H1 (cell line): ENCODE data around the gene LDLRAP1. TPM values are rescaled to one million over a fixed set of nuclear protein-coding genes. Genes with fewer than 3 reads are reported as not detected.

Experiments used
- CTCF ChIA-PET: fragments of 300-600 bp; sonication (Branson Sonifier 250); formaldehyde crosslinking; loops from one replicate; lab custom pipeline; 2021; ENCODE audit not compliant: partially characterized antibody; lab: Charles Lee
- POLR2A ChIA-PET: fragments of 300-600 bp; sonication (Branson Sonifier 250); formaldehyde crosslinking; loops from one replicate; lab custom pipeline; 2021; ENCODE audit warnings: inconsistent platforms; ENCODE audit not compliant: partially characterized antibody; lab: Charles Lee
- DNase-seq, 2 experiments: peaks; one replicate each; pipeline versions ENCODE4 v3.0.0 to v3.0.0-alpha.2; 2010 to 2022; ENCODE audit warnings: low spot score in 2 of 2, low read depth in 1 of 2, mixed read lengths in 1 of 2
- FAIRE-seq: peaks from 2 replicates; lab custom pipeline; 2011; peaks lifted over from hg19 to GRCh38; lab: Jason Lieb, UNC
- H2AFZ ChIP-seq: 2 replicates; pipeline ENCODE4 v1.8.1; 2012; ENCODE audit warnings: low read length, inconsistent platforms
- H2AK5ac ChIP-seq: 2 replicates; pipeline ENCODE4 v1.6.1; 2013; ENCODE audit warnings: low read depth, low read length
- H2BK120ac ChIP-seq: replicated peaks from 2 replicates; pipeline ENCODE3; 2013; ENCODE audit warnings: low read depth, low read length, inconsistent platforms
- H2BK12ac ChIP-seq: 2 replicates; pipeline ENCODE4 v1.6.1; 2013; ENCODE audit warnings: low read depth, low read length
- H2BK15ac ChIP-seq: 2 replicates; pipeline ENCODE4 v1.6.1; 2013; ENCODE audit warnings: low read length
- H2BK20ac ChIP-seq: 2 replicates; pipeline ENCODE4 v1.6.1; 2013; ENCODE audit warnings: low read length
- H2BK5ac ChIP-seq: 2 replicates; pipeline ENCODE4 v1.6.1; 2013; ENCODE audit warnings: low read depth, low read length
- H3K14ac ChIP-seq: 2 replicates; pipeline ENCODE4 v1.6.1; 2013; ENCODE audit warnings: inconsistent platforms; ENCODE audit not compliant: insufficient read length
- H3K18ac ChIP-seq: 2 replicates; pipeline ENCODE4 v1.6.1; 2013; ENCODE audit warnings: low read length; ENCODE audit errors: extremely low read depth
- H3K23ac ChIP-seq: 2 replicates; pipeline ENCODE4 v1.6.1; 2013; ENCODE audit warnings: inconsistent platforms; ENCODE audit not compliant: insufficient read length
- H3K23me2 ChIP-seq: 2 replicates; pipeline ENCODE4 v1.6.1; 2013; ENCODE audit warnings: low read depth, low read length
- H3K27ac ChIP-seq: 2 replicates; pipeline ENCODE4 v1.6.1; 2011; ENCODE audit warnings: low read depth, low read length, inconsistent platforms
- H3K27me3 ChIP-seq, 4 experiments: replicated peaks in 1 of 4; 1 replicate in 1 of 4; 2 replicates in 3 of 4; pipeline versions ENCODE4 v1.6.1 to v1.8.1; 2011 to 2013; ENCODE audit warnings: low read length in 3 of 4, mild to moderate bottlenecking in 3 of 4, inconsistent platforms in 2 of 4, mixed read lengths in 2 of 4, moderate library complexity in 1 of 4; ENCODE audit not compliant: control insufficient read depth in 3 of 4, insufficient read depth in 3 of 4; ENCODE audit errors: extremely low read depth in 1 of 4
- H3K36me3 ChIP-seq, 4 experiments: 2 replicates each; pipeline versions ENCODE4 v1.6.1 to v1.8.1; 2011 to 2013; ENCODE audit warnings: mild to moderate bottlenecking in 4 of 4, low read length in 3 of 4, moderate library complexity in 2 of 4, control low read depth in 1 of 4, inconsistent platforms in 1 of 4; ENCODE audit not compliant: insufficient read depth in 4 of 4, control insufficient read depth in 2 of 4
- H3K4ac ChIP-seq: replicated peaks from 2 replicates; pipeline ENCODE3; 2013; ENCODE audit warnings: low read length, low read depth, mixed read lengths, inconsistent platforms; ENCODE audit not compliant: insufficient read length
- H3K4me1 ChIP-seq, 4 experiments: replicated peaks in 1 of 4; 1 replicate in 1 of 4; 2 replicates in 3 of 4; pipeline versions ENCODE4 v1.6.1 to v1.8.1; 2011 to 2013; ENCODE audit warnings: low read length in 3 of 4, inconsistent platforms in 2 of 4, mixed read lengths in 1 of 4; ENCODE audit not compliant: insufficient read depth in 4 of 4, control insufficient read depth in 3 of 4
- H3K4me2 ChIP-seq, 2 experiments: 2 replicates each; pipeline versions ENCODE4 v1.6.1 to v1.8.1; 2011 to 2013; ENCODE audit warnings: low read depth in 2 of 2, low read length in 2 of 2, control low read depth in 1 of 2, inconsistent platforms in 1 of 2, mild to moderate bottlenecking in 1 of 2; ENCODE audit not compliant: insufficient read depth in 1 of 2
- H3K4me3 ChIP-seq, 4 experiments: fragments of 200-600, 300-600 bp in 1 of 4; sonication (generic), shearing (Covaris generic), sonication (Bioruptor Twin) in 1 of 4; 2 replicates each; pipeline versions ENCODE4 v1.5.1 to v1.8.1; 2011 to 2016; ENCODE audit warnings: low read length in 4 of 4, low read depth in 3 of 4, control low read depth in 2 of 4, inconsistent platforms in 2 of 4, mild to moderate bottlenecking in 2 of 4, mixed read lengths in 1 of 4, moderate library complexity in 1 of 4; ENCODE audit not compliant: insufficient read depth in 2 of 4; ENCODE audit errors: extremely low read depth in 1 of 4
- H3K56ac ChIP-seq: replicated peaks from 2 replicates; pipeline ENCODE3; 2013; ENCODE audit warnings: low read depth, mild to moderate bottlenecking, mixed read lengths, low read length, inconsistent platforms; ENCODE audit not compliant: insufficient read length
- H3K79me1 ChIP-seq: 2 replicates; pipeline ENCODE4 v1.6.1; 2013; ENCODE audit warnings: low read depth, low read length, control low read depth
- H3K79me2 ChIP-seq, 2 experiments: 2 replicates each; pipeline versions ENCODE4 v1.6.1 to v1.8.1; 2012 to 2013; ENCODE audit warnings: low read length in 2 of 2, mild to moderate bottlenecking in 2 of 2, inconsistent platforms in 1 of 2; ENCODE audit not compliant: insufficient read depth in 2 of 2, control insufficient read depth in 1 of 2
- H3K9ac ChIP-seq, 4 experiments: replicated peaks in 1 of 4; 1 replicate in 1 of 4; 2 replicates in 3 of 4; pipeline versions ENCODE4 v1.6.1 to v1.8.1; 2011 to 2013; ENCODE audit warnings: low read depth in 3 of 4, low read length in 3 of 4, control low read depth in 2 of 4, mild to moderate bottlenecking in 2 of 4, moderate library complexity in 2 of 4, inconsistent platforms in 1 of 4; ENCODE audit errors: extremely low read depth in 1 of 4
- H3K9me3 ChIP-seq, 2 experiments: 2 replicates each; pipeline versions ENCODE4 v1.6.1 to v1.8.1; 2012 to 2013; ENCODE audit warnings: mild to moderate bottlenecking in 2 of 2, moderate library complexity in 2 of 2, control low read depth in 1 of 2, inconsistent platforms in 1 of 2, low read depth in 1 of 2, low read length in 1 of 2, mixed read lengths in 1 of 2; ENCODE audit not compliant: insufficient read depth in 2 of 2
- H4K20me1 ChIP-seq, 2 experiments: replicated peaks in 1 of 2; 2 replicates each; pipeline versions ENCODE3 to v1.8.1; 2011 to 2013; ENCODE audit warnings: inconsistent platforms in 2 of 2, low read length in 2 of 2, mild to moderate bottlenecking in 1 of 2; ENCODE audit not compliant: insufficient read depth in 2 of 2, control insufficient read depth in 1 of 2
- H4K5ac ChIP-seq: 2 replicates; pipeline ENCODE4 v1.6.1; 2013; ENCODE audit warnings: low read length, low read depth, mixed read lengths, inconsistent platforms; ENCODE audit not compliant: insufficient read length
- H4K8ac ChIP-seq: 2 replicates; pipeline ENCODE4 v1.8.0; 2013; ENCODE audit warnings: mild to moderate bottlenecking, moderate library complexity, low read length, inconsistent platforms; ENCODE audit not compliant: insufficient read depth; ENCODE audit errors: extremely low read depth
- H4K91ac ChIP-seq: replicated peaks from 2 replicates; pipeline ENCODE3; 2013; ENCODE audit warnings: low read length, mixed read lengths, inconsistent platforms; ENCODE audit not compliant: insufficient read length
- ATF2 ChIP-seq: IDR thresholded peaks from 2 replicates; pipeline ENCODE4 v1.6.1; 2012; ENCODE audit warnings: low read length, inconsistent platforms
- CBX5 ChIP-seq: fragments of 300-800, 300-1000 bp; sonication (generic); IDR thresholded peaks from 2 replicates; pipeline ENCODE4 v1.7.1; 2016; ENCODE audit warnings: antibody characterized with exemption, low read length, low read depth
- CBX8 ChIP-seq: fragments of 300-800, 300-1000 bp; sonication (generic); IDR thresholded peaks from 2 replicates; pipeline ENCODE4 v1.7.1; 2016; ENCODE audit warnings: low read depth, low read length, borderline replicate concordance
- HDAC2 ChIP-seq, 2 experiments: fragments of 300-600 bp in 1 of 2; sonication (generic) in 1 of 2; IDR thresholded peaks; 2 replicates each; pipeline ENCODE4 v1.6.1; 2011 to 2012; ENCODE audit warnings: low read depth in 2 of 2, low read length in 2 of 2, mild to moderate bottlenecking in 2 of 2, moderate library complexity in 2 of 2, borderline replicate concordance in 1 of 2, inconsistent platforms in 1 of 2
- WGBS, 2 experiments: shearing (Covaris generic) in 1 of 2; methylation state at CpG; one replicate each; pipeline versions ENCODE4 v1.1.6 to v1.1.7; 2013 to 2015; ENCODE audit warnings: low lambda C conversion rate in 2 of 2, mixed read lengths in 2 of 2, inconsistent platforms in 1 of 2, low coverage in 1 of 2, missing lambda C conversion rate in 1 of 2; ENCODE audit not compliant: insufficient replicate concordance in 2 of 2, insufficient coverage in 1 of 2, insufficient read length in 1 of 2; ENCODE audit errors: extremely low coverage in 1 of 2, missing lambda C conversion rate in 1 of 2; 5-methylcytosine and 5-hydroxymethylcytosine counted together
- polyA plus RNA-seq, 7 experiments: library from polyadenylated mRNA; depleted of rRNA in 3 of 7; stranded (reverse) in 5 of 7; unstranded in 2 of 7; fragments of >200 nt in 5 of 7; fragments of 200-250 nt in 2 of 7; gene quantifications; 1 replicate in 5 of 7; 2 replicates in 1 of 7; 4 replicates in 1 of 7; pipeline versions ENCODE4 v1.2.1 to v1.2.3, GENCODE V29; 2011 to 2013; ENCODE audit warnings: missing spikeins in 2 of 7, mixed read lengths in 2 of 7
- total RNA-seq: library from RNA; stranded (reverse); fragmentation: NEBNext Ultra II Directional; extraction: Animal tissue kit (Norgen Biotek cat#: 25700); gene quantifications from 2 replicates; pipeline ENCODE4 v1.2.1, GENCODE V29; 2021

The LDLRAP1 gene
- total and polyA plus RNA-seq, 2 of the 8 experiments (the other 6 are each of a cell fraction or from before 2014, with no cell fraction given) = 12.8 to 13.2 TPM

GRCh38 chr1:25565626-25566025 lies 22.2 kb downstream of the LDLRAP1 start:
- Histone ChIP-seq H2BK20ac (no peak overlapping the region), H2AFZ (no peak overlapping the region), H3K56ac (no peak overlapping the region), H3K79me1 (no peaks in the 10 kb centered on the region), H3K9me3 (no peaks in the 10 kb centered on the region), H4K91ac (no peak overlapping the region), H3K36me3 (no peaks in the 10 kb centered on the region; a peak in 1 of 8 replicates), H3K23me2 (no peaks in the 10 kb centered on the region), H3K4me2 (no peak overlapping the region), H2AK5ac (no peak overlapping the region), H3K18ac (no peak overlapping the region), H4K8ac (no peak overlapping the region), H2BK120ac (no peak overlapping the region), H3K4me3 (no peak overlapping the region), H3K4me1 (peaks cover 0 to 26% (median 13%) of the 10 kb centered on the region in 4 experiments; a peak in 6 of 7 replicates), H4K5ac (no peak overlapping the region), H3K9ac (no peak overlapping the region), H3K79me2 (no peaks in the 10 kb centered on the region), H2BK5ac (no peak overlapping the region; the same call in 1 of the 2 replicates), H3K4ac (no peak overlapping the region), H3K23ac (no peak overlapping the region), H2BK12ac (no peak overlapping the region), H3K27me3 (no peaks in the 10 kb centered on the region), H2BK15ac (no peak overlapping the region), H3K14ac (no peak overlapping the region), H3K27ac (no peak overlapping the region), H4K20me1 (no peaks in the 10 kb centered on the region)
- CTCF ChIA-PET = interaction anchor here (0.7 to 4.8 kb wide), 13 partner anchors 7 to 266 kb away, joined by 3 to 38 read pairs (median 4); no protein-coding TSS in a partner anchor
- POLR2A ChIA-PET = interaction anchor here (0.6 to 1.1 kb wide), 5 partner anchors 16 to 324 kb away, joined by 3 read pairs; no protein-coding TSS in a partner anchor
- DNase-seq (no peak), FAIRE-seq (no peak)
- WGBS, 2 experiments = 73% methylated on average over 8 of the region's 8 CpGs; no CpG with 5 or more reads in 1 of the 2 experiments
- no peak for TF ChIP-seq CBX5
- TF ChIP-seq ATF2 = no peak
- no peak for TF ChIP-seq CBX8
- no peak for TF ChIP-seq HDAC2 (IDR thresholded peaks at IDR 0.05; ENCODE audit: borderline replicate concordance in 1 of 2, low read depth in 2 of 2, low read length in 2 of 2)
